ACC112 (cell line): ENCODE data around the gene SARDH.

ENCODE experiments used
- H2AFZ ChIP-seq: fragments of 200-600 bp; sonication (generic); one replicate; pipeline ENCODE4 v1.6.0; 2017; ENCODE audit warnings: antibody characterized with exemption, low read length; ENCODE audit not compliant: unreplicated experiment
- H3K27ac ChIP-seq: fragments of 200-600 bp; sonication (generic); 2 replicates; pipeline ENCODE4 v1.5.1; 2014; ENCODE audit warnings: low read depth, mild to moderate bottlenecking, antibody characterized with exemption, low read length, moderate library complexity
- H3K27me3 ChIP-seq: fragments of 200-600 bp; sonication (generic); 2 replicates; pipeline ENCODE4 v1.6.1; 2014; ENCODE audit warnings: mild to moderate bottlenecking, antibody characterized with exemption, low read length, moderate library complexity, mixed read lengths; ENCODE audit not compliant: insufficient read depth
- H3K36me3 ChIP-seq: fragments of 200-600 bp; sonication (generic); 2 replicates; pipeline ENCODE4 v1.6.1; 2016; ENCODE audit warnings: mild to moderate bottlenecking, antibody characterized with exemption, low read length, moderate library complexity, mixed read lengths; ENCODE audit not compliant: insufficient read depth
- H3K4me1 ChIP-seq: fragments of 200-600 bp; sonication (generic); one replicate; pipeline ENCODE4 v1.6.1; 2016; ENCODE audit warnings: low read length, mixed read lengths; ENCODE audit not compliant: insufficient read depth, unreplicated experiment, control insufficient read depth
- H3K4me3 ChIP-seq: fragments of 200-600 bp; sonication (generic); 2 replicates; pipeline ENCODE4 v1.5.1; 2014; ENCODE audit warnings: mild to moderate bottlenecking, low read depth, low read length
- H3K79me2 ChIP-seq: fragments of 200-600 bp; sonication (generic); one replicate; pipeline ENCODE4 v1.6.0; 2016; ENCODE audit warnings: low read length; ENCODE audit not compliant: control insufficient read depth, unreplicated experiment, insufficient read depth

SARDH gene

GRCh38 chr9:133715866-133716563 is 22.1 kb downstream of the SARDH start:
- H3K27ac ChIP-seq = peak overlapping the region; percentile 96
- no peaks in the 10 kb centered on the region for H3K27me3 ChIP-seq
- H3K4me1 ChIP-seq = peaks cover 49% of the 10 kb centered on the region
- peak overlapping the region; percentile 58 for H3K4me3 ChIP-seq
- H3K79me2 ChIP-seq = no peaks in the 10 kb centered on the region
- H2AFZ ChIP-seq = no peak overlapping the region
- no peaks in the 10 kb centered on the region for H3K36me3 ChIP-seq

GRCh38 chr9:133715295-133715865 is 22.8 kb downstream of the SARDH start:
- peaks cover 56% of the 10 kb centered on the region for H3K4me1 ChIP-seq
- no peaks in the 10 kb centered on the region for H3K79me2 ChIP-seq
- H3K27ac ChIP-seq = peak overlapping the region; percentile 96

GRCh38 chr9:133714606-133715294 is 23.4 kb downstream of the SARDH start:
- Histone ChIP-seq H3K36me3 (no peaks in the 10 kb centered on the region), H2AFZ (no peak overlapping the region), H3K27me3 (no peaks in the 10 kb centered on the region), H3K4me3 (peak overlapping the region; percentile 58), H3K27ac (peak overlapping the region; percentile 96), H3K4me1 (peaks cover 57% of the 10 kb centered on the region), H3K79me2 (no peaks in the 10 kb centered on the region)

More at GRCh38 chr9:133715295-133715865, 22.8 kb downstream of the SARDH start:
- H3K27me3 ChIP-seq = no peaks in the 10 kb centered on the region
- H2AFZ ChIP-seq = no peak overlapping the region
- peak overlapping the region; percentile 58 for H3K4me3 ChIP-seq
- H3K36me3 ChIP-seq = no peaks in the 10 kb centered on the region

GRCh38 chr9:133713960-133714495 is 24.1 kb downstream of the SARDH start:
- H3K79me2 ChIP-seq = no peaks in the 10 kb centered on the region
- H3K4me1 ChIP-seq = peaks cover 57% of the 10 kb centered on the region
- H3K27me3 ChIP-seq = no peaks in the 10 kb centered on the region
- H3K36me3 ChIP-seq = no peaks in the 10 kb centered on the region
- no peak overlapping the region for H2AFZ ChIP-seq
- peak overlapping the region; percentile 96 for H3K27ac ChIP-seq
- H3K4me3 ChIP-seq = no peak overlapping the region

- Histone ChIP-seq H3K4me3 (no peak overlapping the region), H3K4me1 (peaks cover 57% of the 10 kb centered on the region), H2AFZ (no peak overlapping the region), H3K79me2 (no peaks in the 10 kb centered on the region), H3K27ac (peak overlapping the region; percentile 96), H3K36me3 (no peaks in the 10 kb centered on the region), H3K27me3 (no peaks in the 10 kb centered on the region)
Measured at GRCh38 chr9:133713150-133713959, 24.8 kb downstream of the SARDH start.

- H3K27ac ChIP-seq = peak overlapping the region; percentile 88
Measured at GRCh38 chr9:133712221-133713100, 25.7 kb downstream of the SARDH start.

GRCh38 chr9:133711428-133712220 is 26.5 kb downstream of the SARDH start:
- H3K27me3 ChIP-seq = no peaks in the 10 kb centered on the region
- peak overlapping the region; percentile 24 for H2AFZ ChIP-seq
- H3K4me1 ChIP-seq = peaks cover 71% of the 10 kb centered on the region
- no peaks in the 10 kb centered on the region for H3K79me2 ChIP-seq
- H3K4me3 ChIP-seq = peak overlapping the region; percentile 47
- H3K36me3 ChIP-seq = no peaks in the 10 kb centered on the region
- peak overlapping the region; percentile 88 for H3K27ac ChIP-seq

More at GRCh38 chr9:133712221-133713100, 25.7 kb downstream of the SARDH start:
- Histone ChIP-seq H3K4me3 (no peak overlapping the region), H3K36me3 (no peaks in the 10 kb centered on the region), H3K4me1 (peaks cover 66% of the 10 kb centered on the region), H2AFZ (no peak overlapping the region), H3K79me2 (no peaks in the 10 kb centered on the region), H3K27me3 (no peaks in the 10 kb centered on the region)

- Histone ChIP-seq H3K36me3 (no peaks in the 10 kb centered on the region), H3K27me3 (no peaks in the 10 kb centered on the region), H3K4me1 (peaks cover 71% of the 10 kb centered on the region), H3K4me3 (peak overlapping the region; percentile 32), H2AFZ (peak overlapping the region; percentile 63), H3K79me2 (no peaks in the 10 kb centered on the region), H3K27ac (peak overlapping the region; percentile 88)
Measured at GRCh38 chr9:133710661-133711427, 27.3 kb downstream of the SARDH start.
